DND-41 (cell line): Measurements from ENCODE around the gene EHBP1.

Experiments used
- CTCF ChIP-seq: IDR thresholded peaks from 2 replicates; pipeline ENCODE4 v1.5.1; 2012; ENCODE audit warnings: borderline replicate concordance, low read length, moderate library complexity, mild to moderate bottlenecking; ENCODE audit not compliant: poor library complexity, severe bottlenecking; ENCODE audit errors: extremely low read depth
- EZH2 ChIP-seq: IDR thresholded peaks from 3 replicates; pipeline ENCODE4 v1.6.1; 2012; ENCODE audit warnings: borderline replicate concordance, low read depth, mild to moderate bottlenecking, moderate library complexity, low read length, inconsistent platforms; ENCODE audit not compliant: severe bottlenecking

DNA sequence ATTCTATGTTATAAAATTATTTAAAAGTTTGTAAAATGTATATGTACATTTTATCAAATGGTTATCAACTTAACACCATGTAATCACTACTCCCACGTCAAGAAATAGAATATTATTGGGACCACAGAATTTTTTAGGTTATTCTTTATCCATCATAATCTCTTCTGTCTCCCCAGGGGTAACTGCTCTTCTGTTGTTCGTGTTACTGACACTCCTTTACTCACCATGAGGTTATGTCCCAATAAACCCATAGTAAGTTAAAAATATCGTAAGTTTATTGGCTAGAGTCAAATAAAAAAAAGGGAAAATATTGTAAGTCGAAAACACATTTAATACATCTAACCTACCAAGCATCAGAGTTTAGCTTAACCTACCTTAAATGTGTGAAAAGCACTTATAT lies 359.1 kb downstream of the EHBP1 start:
- TF ChIP-seq EZH2 (no peak), CTCF (no peak)
